Ishikawa (cell line): ENCODE measurements around the gene U2SURP.

Experiments used
- CEBPB ChIP-seq: IDR thresholded peaks from 2 replicates; pipeline ENCODE4 v1.6.1; 2012
- CREB1 ChIP-seq: IDR thresholded peaks from 2 replicates; pipeline ENCODE4 v1.6.1; 2012; ENCODE audit warnings: low read depth
- EGR1 ChIP-seq: IDR thresholded peaks from 2 replicates; pipeline ENCODE4 v1.6.1; 2012
- EP300 ChIP-seq: IDR thresholded peaks from 2 replicates; pipeline ENCODE4 v1.6.1; 2012; ENCODE audit warnings: borderline replicate concordance
- FOXM1 ChIP-seq: IDR thresholded peaks from 2 replicates; pipeline ENCODE4 v1.6.1; 2012; ENCODE audit warnings: low read depth, borderline replicate concordance
- NFIC ChIP-seq: IDR thresholded peaks from 2 replicates; pipeline ENCODE4 v1.6.1; 2012
- RAD21 ChIP-seq: IDR thresholded peaks from 2 replicates; pipeline ENCODE4 v1.6.1; 2012; ENCODE audit warnings: low read depth
- TAF1 ChIP-seq: IDR thresholded peaks from 2 replicates; pipeline ENCODE4 v1.6.1; 2012; ENCODE audit warnings: low read depth, mild to moderate bottlenecking
- TCF12 ChIP-seq: IDR thresholded peaks from 2 replicates; pipeline ENCODE4 v1.6.1; 2012; ENCODE audit warnings: low read depth
- TEAD4 ChIP-seq: IDR thresholded peaks from 2 replicates; pipeline ENCODE4 v1.6.1; 2012
- YY1 ChIP-seq: IDR thresholded peaks from 2 replicates; pipeline ENCODE4 v1.6.1; 2012; ENCODE audit warnings: low read depth
- ZBTB7A ChIP-seq: IDR thresholded peaks from 2 replicates; pipeline ENCODE4 v1.6.1; 2012; ENCODE audit warnings: low read depth
- TF ChIP-seq, protein P1 (sequence below): IDR thresholded peaks from 2 replicates; pipeline ENCODE4 v1.6.1; 2012
- TF ChIP-seq, protein P2 (sequence below): IDR thresholded peaks from 2 replicates; pipeline ENCODE4 v1.6.1; 2012; ENCODE audit warnings: low read depth, mild to moderate bottlenecking
- TF ChIP-seq, protein P3 (sequence below): IDR thresholded peaks from 2 replicates; pipeline ENCODE4 v1.6.1; 2012

Gene U2SURP

DNA sequence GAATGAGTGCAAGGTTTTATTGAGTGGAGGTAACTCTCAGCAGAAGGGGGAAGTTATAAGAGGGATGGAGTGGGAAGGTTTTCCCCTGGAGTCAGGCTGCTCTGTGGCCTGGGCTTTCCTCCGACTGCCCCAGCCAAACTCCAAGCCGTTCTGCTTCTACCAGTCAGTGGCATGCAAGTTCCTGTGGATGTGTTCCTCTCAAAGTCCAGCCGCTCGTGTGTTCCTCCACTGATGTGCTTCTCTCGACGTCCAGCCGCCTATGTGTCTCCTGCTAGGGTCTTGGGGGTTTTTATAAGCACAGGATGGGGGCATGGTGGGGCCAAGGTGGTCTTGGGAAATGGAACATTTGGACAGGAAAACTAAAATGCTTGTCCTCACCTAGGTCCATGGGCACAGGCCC lies 9.0 kb upstream of the U2SURP start:
- TF ChIP-seq, protein P1, sequence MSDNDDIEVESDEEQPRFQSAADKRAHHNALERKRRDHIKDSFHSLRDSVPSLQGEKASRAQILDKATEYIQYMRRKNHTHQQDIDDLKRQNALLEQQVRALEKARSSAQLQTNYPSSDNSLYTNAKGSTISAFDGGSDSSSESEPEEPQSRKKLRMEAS = no peak
- TF ChIP-seq EGR1 = no peak

- peak; percentile 66 for TF ChIP-seq CEBPB
- TF ChIP-seq RAD21 = peak; percentile 89
- TF ChIP-seq EP300 = no peak
These were observed 7.4 kb upstream of the U2SURP start for GRCh38 chr3:142993958-142994442.

DNA sequence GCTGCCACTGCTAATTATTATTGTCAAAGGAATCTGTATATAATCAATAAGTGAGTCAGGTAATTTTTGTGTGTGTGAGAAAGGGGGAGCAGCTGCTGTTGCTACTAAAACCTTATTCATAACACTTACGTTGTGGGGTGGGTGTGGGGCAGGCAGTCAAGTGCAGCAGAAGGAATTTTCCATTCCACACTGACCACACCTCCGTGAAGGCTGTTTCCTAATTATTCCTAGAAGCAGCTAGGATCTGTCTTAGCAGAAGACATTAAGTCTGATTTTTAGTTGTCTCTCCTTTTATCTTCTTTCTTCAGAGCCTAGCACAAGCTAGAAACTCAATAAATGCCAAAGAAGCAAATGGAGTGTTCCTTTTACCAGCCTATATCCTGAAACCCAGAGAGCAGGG lies 4.0 kb upstream of the U2SURP start:
- TF ChIP-seq EP300 (no peak; the same call in 1 of the 2 replicates), TAF1 (0 out of 2 replicates have a peak, but pooled peaks have one; percentile 23)

GRCh38 chr3:142998439-142998838 lies 2.9 kb upstream of the U2SURP start:
- TF ChIP-seq TAF1 = no peak
- TF ChIP-seq CEBPB = no peak
- TF ChIP-seq EGR1 = no peak
- TF ChIP-seq, protein P2, sequence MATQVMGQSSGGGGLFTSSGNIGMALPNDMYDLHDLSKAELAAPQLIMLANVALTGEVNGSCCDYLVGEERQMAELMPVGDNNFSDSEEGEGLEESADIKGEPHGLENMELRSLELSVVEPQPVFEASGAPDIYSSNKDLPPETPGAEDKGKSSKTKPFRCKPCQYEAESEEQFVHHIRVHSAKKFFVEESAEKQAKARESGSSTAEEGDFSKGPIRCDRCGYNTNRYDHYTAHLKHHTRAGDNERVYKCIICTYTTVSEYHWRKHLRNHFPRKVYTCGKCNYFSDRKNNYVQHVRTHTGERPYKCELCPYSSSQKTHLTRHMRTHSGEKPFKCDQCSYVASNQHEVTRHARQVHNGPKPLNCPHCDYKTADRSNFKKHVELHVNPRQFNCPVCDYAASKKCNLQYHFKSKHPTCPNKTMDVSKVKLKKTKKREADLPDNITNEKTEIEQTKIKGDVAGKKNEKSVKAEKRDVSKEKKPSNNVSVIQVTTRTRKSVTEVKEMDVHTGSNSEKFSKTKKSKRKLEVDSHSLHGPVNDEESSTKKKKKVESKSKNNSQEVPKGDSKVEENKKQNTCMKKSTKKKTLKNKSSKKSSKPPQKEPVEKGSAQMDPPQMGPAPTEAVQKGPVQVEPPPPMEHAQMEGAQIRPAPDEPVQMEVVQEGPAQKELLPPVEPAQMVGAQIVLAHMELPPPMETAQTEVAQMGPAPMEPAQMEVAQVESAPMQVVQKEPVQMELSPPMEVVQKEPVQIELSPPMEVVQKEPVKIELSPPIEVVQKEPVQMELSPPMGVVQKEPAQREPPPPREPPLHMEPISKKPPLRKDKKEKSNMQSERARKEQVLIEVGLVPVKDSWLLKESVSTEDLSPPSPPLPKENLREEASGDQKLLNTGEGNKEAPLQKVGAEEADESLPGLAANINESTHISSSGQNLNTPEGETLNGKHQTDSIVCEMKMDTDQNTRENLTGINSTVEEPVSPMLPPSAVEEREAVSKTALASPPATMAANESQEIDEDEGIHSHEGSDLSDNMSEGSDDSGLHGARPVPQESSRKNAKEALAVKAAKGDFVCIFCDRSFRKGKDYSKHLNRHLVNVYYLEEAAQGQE = no peak
- TF ChIP-seq, protein P1 = no peak
- TF ChIP-seq TEAD4 = no peak
- TF ChIP-seq EP300 = no peak
- TF ChIP-seq, protein P3, sequence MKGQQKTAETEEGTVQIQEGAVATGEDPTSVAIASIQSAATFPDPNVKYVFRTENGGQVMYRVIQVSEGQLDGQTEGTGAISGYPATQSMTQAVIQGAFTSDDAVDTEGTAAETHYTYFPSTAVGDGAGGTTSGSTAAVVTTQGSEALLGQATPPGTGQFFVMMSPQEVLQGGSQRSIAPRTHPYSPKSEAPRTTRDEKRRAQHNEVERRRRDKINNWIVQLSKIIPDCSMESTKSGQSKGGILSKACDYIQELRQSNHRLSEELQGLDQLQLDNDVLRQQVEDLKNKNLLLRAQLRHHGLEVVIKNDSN = no peak
- TF ChIP-seq CREB1 = no peak

GRCh38 chr3:142999881-143000280 lies 1.5 kb upstream of the U2SURP start:
- TF ChIP-seq CEBPB (no peak), RAD21 (no peak), ZBTB7A (no peak), YY1 (no peak), CREB1 (no peak), NFIC (no peak), TAF1 (no peak), FOXM1 (no peak), TEAD4 (no peak)
- TF ChIP-seq, protein P1 = no peak
- TF ChIP-seq, protein P3 = no peak
- TF ChIP-seq, protein P2 = no peak

DNA sequence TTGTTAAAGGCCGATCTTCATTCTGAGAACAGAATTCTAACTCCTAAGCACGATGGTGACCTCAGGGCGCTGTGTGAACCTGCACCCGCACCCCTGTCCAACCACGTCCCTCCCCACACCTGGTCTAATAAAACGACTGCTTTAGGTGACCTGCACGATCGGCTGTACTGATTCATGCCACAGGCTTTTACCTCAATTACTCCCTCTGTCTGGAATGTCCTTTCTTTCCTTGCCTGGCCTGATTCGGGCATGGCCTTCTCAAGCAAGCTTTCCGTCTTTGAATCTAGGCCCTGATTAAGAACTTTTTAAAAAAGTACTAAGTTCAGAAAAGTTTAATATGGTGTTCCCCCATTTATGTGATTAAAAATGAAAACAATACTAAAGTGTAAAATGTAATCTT lies 842 bp upstream of the U2SURP start:
- TF ChIP-seq EP300 = no peak
- no peak for TF ChIP-seq YY1
- TF ChIP-seq, protein P3 = no peak
- no peak for TF ChIP-seq CEBPB
- TF ChIP-seq TEAD4 = no peak
- TF ChIP-seq, protein P1 = no peak
- no peak for TF ChIP-seq RAD21
- TF ChIP-seq CREB1 = no peak
- no peak for TF ChIP-seq TCF12
- TF ChIP-seq EGR1 = no peak

- TF ChIP-seq TCF12 (no peak), RAD21 (no peak), CREB1 (no peak), EP300 (no peak), YY1 (no peak), TAF1 (no peak), EGR1 (no peak), TEAD4 (no peak), CEBPB (no peak), FOXM1 (no peak), ZBTB7A (no peak)
- TF ChIP-seq, protein P1 = no peak
- TF ChIP-seq, protein P2 = no peak
- TF ChIP-seq, protein P3 = no peak
These were observed 369 bp upstream of the U2SURP start for GRCh38 chr3:143001034-143001368.
